ENCODE results near the gene ATP1B4. TPM values are rescaled to one million over a fixed set of nuclear protein-coding genes. Genes with fewer than 3 reads are reported as not detected.
"Not testable (repeated sequence)": the region's sequence is repeated elsewhere in the genome, so short reads cannot be mapped to it uniquely, and the experiment has no call there.

The ATP1B4 gene
- total and polyA plus RNA-seq, 2 of the 13 experiments (the other 11 are each of a cell fraction or from before 2014, with no cell fraction given), result not detected

DNA sequence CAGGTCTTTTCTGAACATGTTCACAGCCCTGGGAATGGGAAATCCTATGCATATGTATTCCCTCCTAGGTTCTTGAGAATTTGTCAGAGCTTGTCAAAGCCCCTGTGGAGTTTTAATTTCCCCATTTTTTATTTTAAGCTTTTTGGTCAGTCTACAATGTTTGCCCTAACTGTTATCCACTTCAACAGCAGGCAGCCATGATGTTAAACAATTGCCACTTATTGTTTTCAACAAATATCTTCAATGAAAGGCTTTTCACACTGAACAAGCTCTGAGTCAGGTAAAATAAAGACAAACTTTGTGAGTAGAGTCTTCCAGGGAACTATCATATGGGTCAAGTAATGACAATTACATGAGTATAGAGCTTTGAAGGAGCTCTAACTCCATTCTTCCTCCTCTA, 25.0 kb upstream of the ATP1B4 start:
- Histone ChIP-seq H3K4me1 (ENCODE audit: insufficient read depth, low read length) (no peaks in the 10 kb centered on the region), H3K27me3 (ENCODE audit: control insufficient read depth in 1 of 2, insufficient read depth in 2 of 2, low read length in 2 of 2) (no peaks in the 10 kb centered on the region), H3K4me3 (replicated peaks in 1 of 3; ENCODE audit: insufficient read depth in 1 of 3, low read depth in 2 of 3, low read length in 3 of 3) (no peak overlapping the region), H3K27ac (ENCODE audit: extremely low read length, insufficient read depth, low read length) (no peak overlapping the region), H3K9ac (ENCODE audit: insufficient read depth, low read depth, low read length) (no peak overlapping the region), H3K79me2 (ENCODE audit: insufficient read depth, low read length) (no peaks in the 10 kb centered on the region), H4K20me1 (ENCODE audit: insufficient read depth, low read length) (no peaks in the 10 kb centered on the region), H3K4me2 (ENCODE audit: low read depth, low read length) (no peak overlapping the region), H2AFZ (ENCODE audit: low read length) (no peak overlapping the region), H3K9me3 (ENCODE audit: low read length) (peaks cover 8% of the 10 kb centered on the region), H3K36me3 (replicated peaks in 1 of 2; ENCODE audit: control insufficient read depth in 1 of 2, insufficient read depth in 2 of 2, low read length in 2 of 2) (no peaks in the 10 kb centered on the region)
- TF ChIP-seq SRSF1 (optimal IDR thresholded peaks at IDR 0.05; ENCODE audit: low read depth, low read length), result no peak
- TF ChIP-seq ZNF7 (CRISPR knock-in tag; IDR thresholded peaks at IDR 0.05), result no peak
- no peak for TF ChIP-seq KDM5A (IDR thresholded peaks at IDR 0.05; ENCODE audit: borderline replicate concordance, low read length)
- no peak for TF ChIP-seq CC2D1A (CRISPR knock-in tag; IDR thresholded peaks at IDR 0.05)
- POLR2A ChIA-PET, result no interaction called here
- CTCF ChIA-PET (ENCODE audit: low intra/inter-chr PET ratio, low total read pairs), result no interaction called here
- DNase-seq (ENCODE audit: low spot score) (no peak), ATAC-seq (no peak), FAIRE-seq (no peak)
- intact Hi-C loops (cut with micrococcal nuclease; ENCODE audit: unreplicated experiment) (no loop called here), in situ Hi-C loops (cut with HindIII; ENCODE audit: extremely low pct_ligation_motif_present, low pct_unique_long_range_greater_than_20kb) (no loop called here)
- BruUV-seq (replicated peaks), result no TSS peak

DNA sequence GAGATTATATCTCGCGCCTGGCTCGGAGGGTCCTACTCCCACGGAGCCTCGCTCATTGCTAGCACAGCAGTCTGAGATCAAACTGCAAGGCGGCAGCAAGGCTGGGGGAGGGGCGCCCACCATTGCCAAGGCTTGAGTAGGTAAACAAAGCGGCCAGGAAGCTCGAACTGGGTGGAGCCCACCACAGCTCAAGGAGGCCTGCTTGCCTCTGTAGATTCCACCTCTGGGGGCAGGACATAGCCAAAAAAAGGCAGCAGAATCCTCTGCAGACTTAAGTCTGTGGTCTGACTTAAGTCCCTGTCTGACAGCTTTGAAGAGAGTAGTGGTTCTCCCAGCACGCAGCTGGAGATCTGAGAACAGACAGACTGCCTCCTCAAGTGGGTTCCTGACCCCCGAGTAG, 17.3 kb upstream of the ATP1B4 start:
- BruUV-seq (replicated peaks); ATAC-seq; POLR2A ChIA-PET; H3K4me1 ChIP-seq (ENCODE audit: insufficient read depth, low read length); H3K4me3 ChIP-seq (replicated peaks in 1 of 3; ENCODE audit: insufficient read depth in 1 of 3, low read depth in 2 of 3, low read length in 3 of 3); H3K36me3 ChIP-seq (replicated peaks in 1 of 2; ENCODE audit: control insufficient read depth in 1 of 2, insufficient read depth in 2 of 2, low read length in 2 of 2); H3K4me2 ChIP-seq (ENCODE audit: low read depth, low read length); H3K27me3 ChIP-seq (ENCODE audit: control insufficient read depth in 1 of 2, insufficient read depth in 2 of 2, low read length in 2 of 2); H3K27ac ChIP-seq (ENCODE audit: extremely low read length, insufficient read depth, low read length); H3K9ac ChIP-seq (ENCODE audit: insufficient read depth, low read depth, low read length); FAIRE-seq; H2AFZ ChIP-seq (ENCODE audit: low read length); in situ Hi-C loops (cut with HindIII; ENCODE audit: extremely low pct_ligation_motif_present, low pct_unique_long_range_greater_than_20kb); CTCF ChIA-PET (ENCODE audit: low intra/inter-chr PET ratio, low total read pairs); H3K9me3 ChIP-seq (ENCODE audit: low read length); intact Hi-C loops (cut with micrococcal nuclease; ENCODE audit: unreplicated experiment); DNase-seq (ENCODE audit: low spot score); H4K20me1 ChIP-seq (ENCODE audit: insufficient read depth, low read length); H3K79me2 ChIP-seq (ENCODE audit: insufficient read depth, low read length): not testable (repeated sequence)
- WGBS (ENCODE audit: low lambda C conversion rate), result 88% methylated on average over 5 of the region's 11 CpGs
